Peyer's patch (tissue), 4 donors: ENCODE measurements around the gene BEST4. TPM values are rescaled to one million over a fixed set of nuclear protein-coding genes. Genes with fewer than 3 reads are reported as not detected.

Source experiments
- DNase-seq, 3 donors: peaks; one replicate each; pipeline ENCODE4 v3.0.0-alpha.2; 2017 to 2019
- H3K27ac ChIP-seq, 4 donors: fragments of 200-600 bp; sonication (generic); one replicate each; pipeline ENCODE4 v1.5.1; 2016 to 2019
- H3K27me3 ChIP-seq, 2 donors: fragments of 200-600 bp; sonication (generic); one replicate each; pipeline ENCODE4 v1.5.1; 2019
- H3K36me3 ChIP-seq, 3 donors: fragments of 200-600 bp; sonication (generic); one replicate each; pipeline ENCODE4 v1.5.1; 2016 to 2019
- H3K4me1 ChIP-seq, 4 donors: fragments of 200-600 bp; sonication (generic); one replicate each; pipeline ENCODE4 v1.5.1; 2016 to 2019
- H3K4me3 ChIP-seq, 4 donors: fragments of 200-600 bp; sonication (generic); 1 replicate in 3 of 4; 2 replicates in 1 of 4; pipeline ENCODE4 v1.5.1; 2016 to 2019; ENCODE audit warnings: mild to moderate bottlenecking in 1 of 4
- H3K9me3 ChIP-seq, 4 donors: fragments of 200-600 bp; sonication (generic); one replicate each; pipeline ENCODE4 v1.5.1; 2016 to 2019; ENCODE audit warnings: mild to moderate bottlenecking in 1 of 4
- CTCF ChIP-seq, 6 experiments: fragments of 450-650 bp in 4 of 6; fragments of 200-600 bp in 2 of 6; sonication (generic) in 1 of 6; IDR thresholded peaks; one replicate each; pipeline ENCODE4 v1.5.1; 2017 to 2019; ENCODE audit warnings: antibody characterized with exemption in 6 of 6, mild to moderate bottlenecking in 3 of 6, moderate library complexity in 1 of 6
- POLR2A ChIP-seq, 2 donors: fragments of 450-650 bp; IDR thresholded peaks; one replicate each; pipeline ENCODE4 v1.5.1; 2017; ENCODE audit warnings: antibody characterized with exemption in 2 of 2, mild to moderate bottlenecking in 2 of 2, moderate library complexity in 2 of 2
- total RNA-seq, 4 donors: library from RNA; depleted of rRNA; stranded (reverse); fragments of >200 nt; gene quantifications; one replicate each; pipeline ENCODE4 v1.1.0, GENCODE V29; 2016

Gene BEST4
- total RNA-seq, 4 donors from 2014 or later: 5.0 to 59.8 (median 28.6) TPM

- no peaks in the 10 kb centered on the region for H3K36me3 ChIP-seq
- H3K27me3 ChIP-seq: no peaks in the 10 kb centered on the region
- peaks cover 0 to 9% (median 1%) of the 10 kb centered on the region in 4 donors for H3K4me1 ChIP-seq
- no peak for TF ChIP-seq POLR2A (IDR thresholded peaks at IDR 0.05)
- TF ChIP-seq CTCF (IDR thresholded peaks at IDR 0.05): no peak
- no peaks in the 10 kb centered on the region for H3K9me3 ChIP-seq
- DNase-seq: no peak
- H3K4me3 ChIP-seq: no peak overlapping the region
- H3K27ac ChIP-seq: no peak overlapping the region
Observed at GRCh38 chr1:44760876-44761275, 27.1 kb downstream of the BEST4 start.

DNA sequence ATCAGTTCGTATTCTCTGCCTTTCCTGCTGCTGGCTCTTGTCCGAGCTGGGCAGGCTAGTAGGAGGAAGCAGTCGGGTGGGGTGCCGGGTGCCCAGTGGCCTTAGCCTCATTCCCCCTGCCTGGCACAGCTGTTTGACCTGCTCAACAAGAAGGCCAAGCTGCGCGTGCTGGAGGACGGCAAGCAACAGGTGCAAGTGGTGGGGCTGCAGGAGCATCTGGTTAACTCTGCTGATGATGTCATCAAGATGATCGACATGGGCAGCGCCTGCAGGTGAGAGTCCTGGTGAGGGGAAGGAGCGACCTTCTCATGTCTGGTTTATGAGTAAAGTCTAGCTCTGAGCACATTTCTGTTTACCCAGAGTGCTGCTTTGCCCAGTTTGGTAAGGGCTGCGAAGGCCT lies 28.9 kb downstream of the BEST4 start:
- H3K36me3 ChIP-seq: no peaks in the 10 kb centered on the region
- no peaks in the 10 kb centered on the region for H3K27me3 ChIP-seq
- TF ChIP-seq POLR2A (IDR thresholded peaks at IDR 0.05) (no peak), CTCF (IDR thresholded peaks at IDR 0.05) (no peak)
- DNase-seq: no peak
- peaks cover 0 to 9% (median 1%) of the 10 kb centered on the region in 4 donors for H3K4me1 ChIP-seq
- no peak overlapping the region for H3K4me3 ChIP-seq
- H3K9me3 ChIP-seq: no peaks in the 10 kb centered on the region
- no peak overlapping the region for H3K27ac ChIP-seq

- no peaks in the 10 kb centered on the region for H3K36me3 ChIP-seq
- no peak overlapping the region for H3K4me3 ChIP-seq
- peaks cover 0 to 9% (median 1%) of the 10 kb centered on the region in 4 donors for H3K4me1 ChIP-seq
- no peaks in the 10 kb centered on the region for H3K9me3 ChIP-seq
- no peak for TF ChIP-seq CTCF (IDR thresholded peaks at IDR 0.05)
- TF ChIP-seq POLR2A (IDR thresholded peaks at IDR 0.05): no peak
- peak overlapping the region in 2 of 4 donors; percentile 9 to 63 for H3K27ac ChIP-seq
- no peaks in the 10 kb centered on the region for H3K27me3 ChIP-seq
- peak in 1 of 3 donors; percentile 38 for DNase-seq
Observed at GRCh38 chr1:44757420-44757819, 30.6 kb downstream of the BEST4 start.

DNA sequence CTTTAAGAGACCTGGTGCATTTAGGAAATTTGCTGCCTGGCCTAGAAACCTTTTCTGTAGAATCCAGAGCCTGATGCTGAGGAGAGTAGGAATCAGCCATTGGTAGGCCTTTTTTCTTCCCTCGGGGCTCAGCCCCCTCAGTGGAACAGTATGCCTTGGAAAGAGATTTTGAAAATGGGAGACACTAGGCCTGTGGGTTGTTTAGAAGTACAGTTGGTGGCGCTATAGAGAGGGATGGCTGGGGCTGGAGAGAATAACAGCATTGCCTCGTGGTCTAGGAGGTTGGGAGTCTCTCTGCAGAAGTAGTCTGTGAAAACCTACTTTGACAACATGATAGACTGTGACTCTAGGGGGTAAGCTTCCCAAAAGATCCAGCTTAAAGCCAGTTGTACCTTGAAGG lies 40.1 kb downstream of the BEST4 start:
- Histone ChIP-seq H3K27ac (no peak overlapping the region), H3K27me3 (no peaks in the 10 kb centered on the region)
- TF ChIP-seq CTCF (IDR thresholded peaks at IDR 0.05) (no peak), POLR2A (IDR thresholded peaks at IDR 0.05) (no peak)

DNA sequence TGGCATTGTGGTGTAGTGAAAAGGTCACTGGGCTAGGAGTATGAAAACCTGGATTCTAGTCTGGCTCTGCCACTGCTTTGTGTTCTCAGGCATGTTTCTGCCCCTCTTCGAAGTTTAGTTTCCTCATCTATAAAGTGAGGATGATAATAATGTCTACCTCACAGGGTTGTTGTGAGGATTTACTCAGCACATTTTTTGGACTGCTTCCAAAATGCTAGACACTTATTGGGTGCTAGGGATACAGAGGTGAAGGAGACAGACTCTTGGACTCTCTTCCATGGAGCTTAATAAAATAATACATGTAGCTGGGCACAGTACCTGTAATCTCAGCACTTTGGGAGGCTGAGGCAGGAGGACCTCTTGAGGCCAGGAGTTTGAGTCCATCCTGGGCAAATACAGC lies 44.8 kb downstream of the BEST4 start:
- TF ChIP-seq POLR2A (IDR thresholded peaks at IDR 0.05): no peak
- DNase-seq: no peak
- H3K27ac ChIP-seq: no peak overlapping the region
- H3K4me3 ChIP-seq: no peak overlapping the region
- no peaks in the 10 kb centered on the region for H3K27me3 ChIP-seq
- no peaks in the 10 kb centered on the region for H3K9me3 ChIP-seq
- H3K36me3 ChIP-seq: no peaks in the 10 kb centered on the region
- H3K4me1 ChIP-seq: peaks cover 0 to 9% (median 6%) of the 10 kb centered on the region in 4 donors

More for the DNA sequence above, 40.1 kb downstream of the BEST4 start:
- no peak overlapping the region for H3K4me3 ChIP-seq
- no peak for DNase-seq
- no peaks in the 10 kb centered on the region for H3K36me3 ChIP-seq
- H3K4me1 ChIP-seq: no peaks in the 10 kb centered on the region
- H3K9me3 ChIP-seq: no peaks in the 10 kb centered on the region

GRCh38 chr1:44740179-44740617 lies 47.8 kb downstream of the BEST4 start:
- H3K4me1 ChIP-seq: peaks cover 0 to 9% (median 6%) of the 10 kb centered on the region in 4 donors
- H3K27me3 ChIP-seq: no peaks in the 10 kb centered on the region
- no peak for DNase-seq
- H3K9me3 ChIP-seq: no peaks in the 10 kb centered on the region
- H3K36me3 ChIP-seq: no peaks in the 10 kb centered on the region
- peak overlapping the region; percentile 53 to 60 (median 56) for H3K4me3 ChIP-seq
- H3K27ac ChIP-seq: peak overlapping the region in 3 of 4 donors; percentile 32 to 84 (median 80)
- no peak for TF ChIP-seq POLR2A (IDR thresholded peaks at IDR 0.05)
- TF ChIP-seq CTCF (IDR thresholded peaks at IDR 0.05): no peak
